OCI-LY3 (cell line): ENCODE measurements around the gene ZNF362.

Experiments used
- CTCF ChIP-seq: fragments of 200-600, 300-600 bp; sonication (generic); IDR thresholded peaks from 2 replicates; pipeline ENCODE4 v1.5.1; 2014; ENCODE audit warnings: antibody characterized with exemption, low read length, low read depth
- EZH2phosphoT487 ChIP-seq: fragments of 200-600 bp; shearing (Covaris generic); IDR thresholded peaks from 2 replicates; pipeline ENCODE4 v1.6.1; 2018; ENCODE audit warnings: antibody characterized with exemption, mixed run types, low read depth

GRCh38 chr1:33263890-33264504 is 7.7 kb downstream of the ZNF362 start:
- no peak for TF ChIP-seq CTCF
- no peak for TF ChIP-seq EZH2phosphoT487
